Neural cell (in vitro differentiated cells): Measurements from ENCODE around the gene PERM1. TPM values are rescaled to one million over a fixed set of nuclear protein-coding genes. Genes with fewer than 3 reads are reported as not detected.

Source experiments
- H2AFZ ChIP-seq: fragments of 200-600, 300-800 bp; sonication (generic), shearing (Covaris generic); 2 replicates; pipeline ENCODE4 v1.6.0; 2014; ENCODE audit warnings: low read depth, mild to moderate bottlenecking, antibody characterized with exemption, low read length, moderate library complexity
- H3F3A ChIP-seq: fragments of 200-600 bp; shearing (Covaris generic); 2 replicates; pipeline ENCODE4 v1.6.1; 2016; ENCODE audit warnings: mild to moderate bottlenecking, moderate library complexity, mixed read lengths, antibody characterized with exemption, low read length; ENCODE audit not compliant: insufficient read depth, poor library complexity, severe bottlenecking
- H3K27ac ChIP-seq: fragments of 200-600, 300-800 bp; sonication (generic), shearing (Covaris generic); 2 replicates; pipeline ENCODE4 v1.5.1; 2014; ENCODE audit warnings: mild to moderate bottlenecking, low read length, moderate library complexity
- H3K27me3 ChIP-seq: fragments of 300-800, 200-600 bp; sonication (generic), shearing (Covaris generic); 2 replicates; pipeline ENCODE4 v1.6.0; 2014; ENCODE audit warnings: mild to moderate bottlenecking, low read depth, low read length, moderate library complexity; ENCODE audit not compliant: insufficient read depth
- H3K36me3 ChIP-seq: fragments of 300-800, 200-600 bp; sonication (generic), shearing (Covaris generic); 2 replicates; pipeline ENCODE4 v1.5.1; 2014; ENCODE audit warnings: mild to moderate bottlenecking, antibody characterized with exemption, low read length, moderate library complexity; ENCODE audit not compliant: insufficient read depth
- H3K4me2 ChIP-seq: fragments of 300-800, 200-600 bp; sonication (generic), shearing (Covaris generic); 2 replicates; pipeline ENCODE4 v1.6.0; 2014; ENCODE audit warnings: mild to moderate bottlenecking, low read length
- H3K4me3 ChIP-seq: fragments of 300-800, 200-600 bp; sonication (generic), shearing (Covaris generic); 2 replicates; pipeline ENCODE4 v1.5.1; 2014; ENCODE audit warnings: mild to moderate bottlenecking, low read length, moderate library complexity
- H3K79me2 ChIP-seq: fragments of 200-600 bp; shearing (Covaris generic); replicated peaks from 2 replicates; pipeline ENCODE4 v1.6.0; 2014; ENCODE audit warnings: mild to moderate bottlenecking, low read length, moderate library complexity; ENCODE audit not compliant: insufficient read depth
- H3K9ac ChIP-seq: fragments of 300-800, 200-600 bp; sonication (generic), shearing (Covaris generic); 2 replicates; pipeline ENCODE4 v1.6.1; 2016; ENCODE audit warnings: mild to moderate bottlenecking, low read length, mixed read lengths
- H3K9me2 ChIP-seq: fragments of 200-600 bp; shearing (Covaris generic); 2 replicates; pipeline ENCODE4 v1.6.1; 2016; ENCODE audit warnings: mild to moderate bottlenecking, low read length, mixed read lengths; ENCODE audit not compliant: insufficient read depth
- H3K9me3 ChIP-seq: fragments of 200-600, 300-800 bp; sonication (generic), shearing (Covaris generic); 2 replicates; pipeline ENCODE4 v1.6.1; 2016; ENCODE audit warnings: mild to moderate bottlenecking, mixed run types, low read length, moderate library complexity, mixed read lengths
- H4K20me1 ChIP-seq: fragments of 200-600 bp; shearing (Covaris generic); 2 replicates; pipeline ENCODE4 v1.6.1; 2016; ENCODE audit warnings: mild to moderate bottlenecking, mixed run types; ENCODE audit not compliant: insufficient read depth
- CTCF ChIP-seq: fragments of 450-650 bp; IDR thresholded peaks from 2 replicates; pipeline ENCODE4 v1.5.1; 2014; ENCODE audit warnings: antibody characterized with exemption, mild to moderate bottlenecking, moderate library complexity; ENCODE audit not compliant: poor library complexity, severe bottlenecking
- EP300 ChIP-seq: fragments of 450-650 bp; conservative IDR thresholded peaks from 2 replicates; pipeline ENCODE4 v1.6.1; 2014; ENCODE audit warnings: antibody characterized with exemption, mild to moderate bottlenecking, moderate library complexity; ENCODE audit not compliant: poor library complexity, severe bottlenecking
- EZH2 ChIP-seq: fragments of 200-600, 300-800 bp; shearing (Covaris generic), sonication (generic); IDR thresholded peaks from 2 replicates; pipeline ENCODE4 v1.6.1; 2014; ENCODE audit warnings: antibody characterized with exemption, low read length, borderline replicate concordance, mild to moderate bottlenecking; ENCODE audit not compliant: insufficient read depth, poor library complexity, severe bottlenecking
- MXI1 ChIP-seq: fragments of 450-650 bp; conservative IDR thresholded peaks from 2 replicates; pipeline ENCODE4 v1.6.1; 2014; ENCODE audit warnings: antibody characterized with exemption, mild to moderate bottlenecking; ENCODE audit not compliant: poor library complexity, severe bottlenecking
- POLR2AphosphoS5 ChIP-seq: IDR thresholded peaks from 2 replicates; pipeline ENCODE4 v1.6.1; 2012
- RAD21 ChIP-seq: fragments of 450-650 bp; conservative IDR thresholded peaks from 2 replicates; pipeline ENCODE4 v1.6.1; 2014; ENCODE audit warnings: antibody characterized with exemption, mild to moderate bottlenecking, moderate library complexity
- REST ChIP-seq: IDR thresholded peaks from 2 replicates; pipeline ENCODE4 v1.6.1; 2012; ENCODE audit warnings: borderline replicate concordance
- SMC3 ChIP-seq: fragments of 450-650 bp; conservative IDR thresholded peaks from 2 replicates; pipeline ENCODE4 v1.6.1; 2014; ENCODE audit warnings: antibody characterized with exemption, mild to moderate bottlenecking, moderate library complexity; ENCODE audit not compliant: poor library complexity
- TAF1 ChIP-seq: IDR thresholded peaks from 2 replicates; pipeline ENCODE4 v1.6.1; 2012; ENCODE audit warnings: low read depth
- polyA plus RNA-seq: library from polyadenylated mRNA; depleted of rRNA; stranded (reverse); fragments of >200 nt; gene quantifications from 2 replicates; pipeline ENCODE4 v1.2.3, GENCODE V29; 2014

PERM1 gene
- polyA plus RNA-seq, 1 donor from 2014 or later, result not detected

- Histone ChIP-seq H3K4me2 (no peak overlapping the region), H3K4me3 (no peak overlapping the region), H3K27ac (no peak overlapping the region), H3F3A (no peaks in the 10 kb centered on the region), H3K27me3 (no peaks in the 10 kb centered on the region), H2AFZ (no peak overlapping the region), H3K9me3 (no peaks in the 10 kb centered on the region), H4K20me1 (no peaks in the 10 kb centered on the region), H3K36me3 (no peaks in the 10 kb centered on the region), H3K9ac (no peak overlapping the region), H3K9me2 (no peaks in the 10 kb centered on the region), H3K79me2 (peaks cover 4% of the 10 kb centered on the region)
- TF ChIP-seq MXI1 (no peak), POLR2AphosphoS5 (no peak), EZH2 (no peak)
Observed at GRCh38 chr1:1003618-1004419, 21.9 kb upstream of the PERM1 start.

- H3K9me3 ChIP-seq, result no peaks in the 10 kb centered on the region
- H3F3A ChIP-seq, result no peaks in the 10 kb centered on the region
- no peaks in the 10 kb centered on the region for H3K9me2 ChIP-seq
- TF ChIP-seq POLR2AphosphoS5, result no peak
- no peak for TF ChIP-seq SMC3
- TF ChIP-seq CTCF, result no peak
- no peak for TF ChIP-seq REST
- no peak for TF ChIP-seq EZH2
- no peak for TF ChIP-seq TAF1
- TF ChIP-seq RAD21, result no peak
- no peak for TF ChIP-seq EP300
- TF ChIP-seq MXI1, result no peak
- H3K79me2 ChIP-seq, result peaks cover 4% of the 10 kb centered on the region
- peak overlapping the region; percentile 91 for H3K4me3 ChIP-seq
- no peaks in the 10 kb centered on the region for H3K27me3 ChIP-seq
- peak overlapping the region; percentile 98 for H3K9ac ChIP-seq
- peak overlapping the region; percentile 98 for H3K27ac ChIP-seq
- no peaks in the 10 kb centered on the region for H3K36me3 ChIP-seq
- no peak overlapping the region for H2AFZ ChIP-seq
- H4K20me1 ChIP-seq, result no peaks in the 10 kb centered on the region
- peak overlapping the region; percentile 98 for H3K4me2 ChIP-seq
Observed at GRCh38 chr1:1001057-1001783, 19.3 kb upstream of the PERM1 start.
